ENCODE results near the gene GUSB. TPM values are rescaled to one million over a fixed set of nuclear protein-coding genes. Genes with fewer than 3 reads are reported as not detected.
"Not testable (repeated sequence)": the region's sequence is repeated elsewhere in the genome, so short reads cannot be mapped to it uniquely, and the experiment has no call there.

Gene GUSB
- total RNA-seq, 2 experiments from 2014 or later = 42.8 to 44.0 TPM

GRCh38 chr7:65946904-65947303 lies 35.1 kb downstream of the GUSB start:
- no peak overlapping the region for H3K4me3 Mint-ChIP-seq

GRCh38 chr7:65945787-65946186 lies 36.2 kb downstream of the GUSB start:
- intact Hi-C loops (cut with micrococcal nuclease); DNase-seq; H3K36me3 Mint-ChIP-seq (ENCODE audit: low read depth); H3K4me3 Mint-ChIP-seq; H3K27me3 Mint-ChIP-seq (ENCODE audit: low read depth); H3K9me3 Mint-ChIP-seq; H3K4me1 Mint-ChIP-seq (ENCODE audit: low read depth); H3K27ac Mint-ChIP-seq; CTCF ChIA-PET: not testable (repeated sequence)

More at GRCh38 chr7:65946904-65947303, 35.1 kb downstream of the GUSB start:
- H3K27me3 Mint-ChIP-seq (ENCODE audit: low read depth) = no peaks in the 10 kb centered on the region
- intact Hi-C loops (cut with micrococcal nuclease) = no loop called here
- H3K36me3 Mint-ChIP-seq (ENCODE audit: low read depth) = no peaks in the 10 kb centered on the region
- CTCF ChIA-PET = no interaction called here
- H3K9me3 Mint-ChIP-seq = no peaks in the 10 kb centered on the region
- no peak overlapping the region for H3K27ac Mint-ChIP-seq
- DNase-seq = no peak
- no peaks in the 10 kb centered on the region for H3K4me1 Mint-ChIP-seq (ENCODE audit: low read depth)

- Mint-ChIP-seq H3K4me1 (ENCODE audit: low read depth) (peaks cover 9% of the 10 kb centered on the region), H3K9me3 (peaks cover 2% of the 10 kb centered on the region), H3K4me3 (no peak overlapping the region), H3K27me3 (ENCODE audit: low read depth) (no peaks in the 10 kb centered on the region), H3K36me3 (ENCODE audit: low read depth) (peaks cover 23% of the 10 kb centered on the region), H3K27ac (no peak overlapping the region)
- intact Hi-C loops (cut with micrococcal nuclease) = no loop called here
- CTCF ChIA-PET = no interaction called here
- no peak for DNase-seq
Observed at GRCh38 chr7:65938336-65938895, 43.6 kb downstream of the GUSB start.

GRCh38 chr7:65937296-65937695 lies 44.7 kb downstream of the GUSB start:
- H3K4me3 Mint-ChIP-seq = no peak overlapping the region
- H3K4me1 Mint-ChIP-seq (ENCODE audit: low read depth) = peaks cover 12% of the 10 kb centered on the region
- H3K36me3 Mint-ChIP-seq (ENCODE audit: low read depth) = peaks cover 26% of the 10 kb centered on the region
- H3K27me3 Mint-ChIP-seq (ENCODE audit: low read depth) = no peaks in the 10 kb centered on the region
- intact Hi-C loops (cut with micrococcal nuclease) = no loop called here
- peaks cover 2% of the 10 kb centered on the region for H3K9me3 Mint-ChIP-seq
- no peak for DNase-seq
- CTCF ChIA-PET = no interaction called here
- H3K27ac Mint-ChIP-seq = no peak overlapping the region

- no peaks in the 10 kb centered on the region for H3K27me3 Mint-ChIP-seq (ENCODE audit: low read depth)
- peaks cover 18% of the 10 kb centered on the region for H3K4me1 Mint-ChIP-seq (ENCODE audit: low read depth)
- no peak overlapping the region for H3K4me3 Mint-ChIP-seq
- peaks cover 2% of the 10 kb centered on the region for H3K9me3 Mint-ChIP-seq
- intact Hi-C loops (cut with micrococcal nuclease) = no loop called here
- no peak overlapping the region for H3K27ac Mint-ChIP-seq
- CTCF ChIA-PET = no interaction called here
- H3K36me3 Mint-ChIP-seq (ENCODE audit: low read depth) = peaks cover 14% of the 10 kb centered on the region
- no peak for DNase-seq
Observed at GRCh38 chr7:65931685-65932084, 50.3 kb downstream of the GUSB start.

- no peaks in the 10 kb centered on the region for H3K9me3 Mint-ChIP-seq
- intact Hi-C loops (cut with micrococcal nuclease) = no loop called here
- no peaks in the 10 kb centered on the region for H3K27me3 Mint-ChIP-seq (ENCODE audit: low read depth)
- no peak overlapping the region for H3K27ac Mint-ChIP-seq
- DNase-seq = no peak
- no peak overlapping the region for H3K4me3 Mint-ChIP-seq
- H3K36me3 Mint-ChIP-seq (ENCODE audit: low read depth) = peaks cover 11% of the 10 kb centered on the region
- CTCF ChIA-PET = no interaction called here
- peaks cover 12% of the 10 kb centered on the region for H3K4me1 Mint-ChIP-seq (ENCODE audit: low read depth)
Observed at GRCh38 chr7:65927489-65928448, 54.2 kb downstream of the GUSB start.

GRCh38 chr7:65926588-65926987 lies 55.4 kb downstream of the GUSB start:
- H3K36me3 Mint-ChIP-seq (ENCODE audit: low read depth) = peaks cover 9% of the 10 kb centered on the region
- H3K4me1 Mint-ChIP-seq (ENCODE audit: low read depth) = peaks cover 7% of the 10 kb centered on the region
- CTCF ChIA-PET = no interaction called here
- intact Hi-C loops (cut with micrococcal nuclease) = no loop called here
- no peaks in the 10 kb centered on the region for H3K9me3 Mint-ChIP-seq
- H3K27me3 Mint-ChIP-seq (ENCODE audit: low read depth) = no peaks in the 10 kb centered on the region
- no peak overlapping the region for H3K4me3 Mint-ChIP-seq
- no peak overlapping the region for H3K27ac Mint-ChIP-seq
- DNase-seq = no peak

GRCh38 chr7:65925040-65925439 lies 57.0 kb downstream of the GUSB start:
- Mint-ChIP-seq H3K36me3 (ENCODE audit: low read depth) (peaks cover 10% of the 10 kb centered on the region), H3K9me3 (no peaks in the 10 kb centered on the region), H3K27ac (no peak overlapping the region), H3K27me3 (ENCODE audit: low read depth) (no peaks in the 10 kb centered on the region), H3K4me3 (no peak overlapping the region), H3K4me1 (ENCODE audit: low read depth) (peaks cover 2% of the 10 kb centered on the region)
- CTCF ChIA-PET = interaction anchor here (0.6 kb wide), 1 partner anchor 767 kb away, joined by 3 read pairs; no protein-coding TSS in a partner anchor
- DNase-seq = no peak
- intact Hi-C loops (cut with micrococcal nuclease) = no loop called here

- Mint-ChIP-seq H3K27ac (no peak overlapping the region), H3K36me3 (ENCODE audit: low read depth) (peaks cover 16% of the 10 kb centered on the region), H3K9me3 (no peaks in the 10 kb centered on the region), H3K4me3 (no peak overlapping the region), H3K27me3 (ENCODE audit: low read depth) (no peaks in the 10 kb centered on the region), H3K4me1 (ENCODE audit: low read depth) (no peaks in the 10 kb centered on the region)
- no peak for DNase-seq
- CTCF ChIA-PET = no interaction called here
- intact Hi-C loops (cut with micrococcal nuclease) = no loop called here
Observed at GRCh38 chr7:65924193-65924592, 57.8 kb downstream of the GUSB start.

- no peak overlapping the region for H3K4me3 Mint-ChIP-seq
- no peaks in the 10 kb centered on the region for H3K9me3 Mint-ChIP-seq
- H3K27ac Mint-ChIP-seq = no peak overlapping the region
- no peaks in the 10 kb centered on the region for H3K4me1 Mint-ChIP-seq (ENCODE audit: low read depth)
- CTCF ChIA-PET = no interaction called here
- intact Hi-C loops (cut with micrococcal nuclease) = no loop called here
- no peak for DNase-seq
- no peaks in the 10 kb centered on the region for H3K27me3 Mint-ChIP-seq (ENCODE audit: low read depth)
- peaks cover 20% of the 10 kb centered on the region for H3K36me3 Mint-ChIP-seq (ENCODE audit: low read depth)
Observed at GRCh38 chr7:65923316-65923715, 58.7 kb downstream of the GUSB start.

GRCh38 chr7:65915921-65916657 lies 65.9 kb downstream of the GUSB start:
- Mint-ChIP-seq H3K4me1 (ENCODE audit: low read depth) (peaks cover 6% of the 10 kb centered on the region), H3K4me3 (no peak overlapping the region), H3K9me3 (no peaks in the 10 kb centered on the region), H3K27ac (no peak overlapping the region), H3K27me3 (ENCODE audit: low read depth) (no peaks in the 10 kb centered on the region), H3K36me3 (ENCODE audit: low read depth) (peaks cover 13% of the 10 kb centered on the region)
- intact Hi-C loops (cut with micrococcal nuclease) = no loop called here
- DNase-seq = no peak
- CTCF ChIA-PET = interaction anchor here (0.7 kb wide), 2 partner anchors 47 to 261 kb away, joined by 3 to 8 read pairs; no protein-coding TSS in a partner anchor

- CTCF ChIA-PET = interaction anchor here (0.6 to 0.7 kb wide), 2 partner anchors 50 to 226 kb away, joined by 3 to 6 read pairs; no protein-coding TSS in a partner anchor
- H3K9me3 Mint-ChIP-seq = no peaks in the 10 kb centered on the region
- no peak overlapping the region for H3K27ac Mint-ChIP-seq
- peaks cover 6% of the 10 kb centered on the region for H3K4me1 Mint-ChIP-seq (ENCODE audit: low read depth)
- peaks cover 4% of the 10 kb centered on the region for H3K36me3 Mint-ChIP-seq (ENCODE audit: low read depth)
- H3K4me3 Mint-ChIP-seq = no peak overlapping the region
- H3K27me3 Mint-ChIP-seq (ENCODE audit: low read depth) = no peaks in the 10 kb centered on the region
- intact Hi-C loops (cut with micrococcal nuclease) = no loop called here
- DNase-seq = no peak
Observed at GRCh38 chr7:65912237-65912636, 69.8 kb downstream of the GUSB start.
